Cardiac fibroblast (primary cell): ENCODE results near the gene SCD5.

ENCODE experiments used
- DNase-seq, 2 donors: peaks; one replicate each; pipeline versions ENCODE4 v3.0.0 to v3.0.0-alpha.2; 2010; ENCODE audit warnings: low read depth in 2 of 2
- H3K4me3 ChIP-seq, 2 donors: replicated peaks in 1 of 2; 1 replicate in 1 of 2; 2 replicates in 1 of 2; pipeline ENCODE4 v1.5.1; 2011; ENCODE audit warnings: low read depth in 2 of 2, low read length in 2 of 2, mild to moderate bottlenecking in 2 of 2, moderate library complexity in 1 of 2
- TF ChIP-seq, protein P1 (sequence below): IDR thresholded peaks from one replicate; pipeline ENCODE4 v1.5.1; 2011; ENCODE audit warnings: low read depth, mild to moderate bottlenecking, low read length, inconsistent platforms

The SCD5 gene

DNA sequence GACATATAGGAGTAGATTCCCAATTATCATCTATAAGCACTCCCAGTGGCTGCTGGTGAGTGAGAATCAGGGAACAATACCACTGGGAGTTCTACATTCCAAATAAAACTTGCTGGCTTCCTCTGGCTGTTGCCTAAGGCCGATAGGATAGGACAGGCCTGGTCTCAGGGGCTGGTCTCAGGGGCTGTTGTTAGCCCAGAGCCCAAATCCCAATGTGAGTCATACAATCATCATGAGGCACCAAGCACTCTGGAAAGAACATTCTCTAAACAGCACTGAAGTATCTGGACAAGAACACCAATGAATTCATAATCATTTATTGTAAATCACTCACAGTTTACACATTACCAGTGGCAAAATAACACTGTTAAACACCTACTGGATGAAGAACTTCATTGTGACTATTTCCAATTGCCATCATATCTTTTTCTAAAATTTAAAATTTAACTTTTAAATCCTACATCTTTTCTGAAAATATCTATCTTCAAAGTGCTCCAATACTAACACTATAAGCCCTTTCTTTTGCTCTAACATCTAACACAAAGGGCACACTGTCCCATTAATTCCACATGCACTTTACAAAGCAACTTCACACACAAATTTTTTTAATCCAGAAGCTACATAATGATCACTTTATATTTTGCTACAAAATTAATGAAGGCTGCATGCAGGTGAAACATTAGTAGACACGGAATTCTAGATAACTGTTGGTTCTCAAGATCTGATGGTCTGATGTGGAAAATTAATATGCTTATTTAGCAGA, 169.2 kb downstream of the SCD5 start:
- no peak overlapping the region for H3K4me3 ChIP-seq
- TF ChIP-seq, protein P1, sequence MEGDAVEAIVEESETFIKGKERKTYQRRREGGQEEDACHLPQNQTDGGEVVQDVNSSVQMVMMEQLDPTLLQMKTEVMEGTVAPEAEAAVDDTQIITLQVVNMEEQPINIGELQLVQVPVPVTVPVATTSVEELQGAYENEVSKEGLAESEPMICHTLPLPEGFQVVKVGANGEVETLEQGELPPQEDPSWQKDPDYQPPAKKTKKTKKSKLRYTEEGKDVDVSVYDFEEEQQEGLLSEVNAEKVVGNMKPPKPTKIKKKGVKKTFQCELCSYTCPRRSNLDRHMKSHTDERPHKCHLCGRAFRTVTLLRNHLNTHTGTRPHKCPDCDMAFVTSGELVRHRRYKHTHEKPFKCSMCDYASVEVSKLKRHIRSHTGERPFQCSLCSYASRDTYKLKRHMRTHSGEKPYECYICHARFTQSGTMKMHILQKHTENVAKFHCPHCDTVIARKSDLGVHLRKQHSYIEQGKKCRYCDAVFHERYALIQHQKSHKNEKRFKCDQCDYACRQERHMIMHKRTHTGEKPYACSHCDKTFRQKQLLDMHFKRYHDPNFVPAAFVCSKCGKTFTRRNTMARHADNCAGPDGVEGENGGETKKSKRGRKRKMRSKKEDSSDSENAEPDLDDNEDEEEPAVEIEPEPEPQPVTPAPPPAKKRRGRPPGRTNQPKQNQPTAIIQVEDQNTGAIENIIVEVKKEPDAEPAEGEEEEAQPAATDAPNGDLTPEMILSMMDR: no peak

DNA sequence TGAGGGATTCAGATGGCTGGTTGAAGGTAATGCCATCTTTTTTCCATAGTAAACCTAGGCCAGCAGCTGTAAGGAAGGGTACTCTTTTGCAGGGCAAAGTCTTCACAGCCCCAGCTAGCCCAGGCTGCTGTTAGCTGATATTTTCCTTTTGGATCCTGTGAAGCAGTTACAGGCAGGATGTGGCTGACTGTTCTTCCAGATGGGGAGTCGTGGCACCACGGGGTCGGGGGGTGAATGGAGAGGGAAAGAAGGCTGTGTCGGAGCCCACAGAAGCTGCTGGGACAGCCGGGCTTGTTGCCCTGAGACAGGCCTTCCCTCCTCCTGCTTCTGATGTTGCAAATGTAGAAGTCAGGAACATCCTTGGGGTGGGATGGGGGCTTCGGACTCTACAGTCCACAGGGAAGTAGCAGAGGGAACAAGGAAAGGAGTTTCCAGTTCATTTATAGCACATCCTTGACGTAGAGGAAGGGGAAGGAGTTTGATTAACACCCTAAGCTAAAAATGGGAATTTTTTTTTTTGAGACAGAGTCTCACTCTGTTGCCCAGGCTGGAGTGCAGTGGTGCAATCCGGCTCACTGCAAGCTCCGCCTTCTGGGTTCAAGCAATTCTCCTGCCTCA, 172.2 kb downstream of the SCD5 start:
- TF ChIP-seq, protein P1: no peak
- DNase-seq: no peak
- no peak overlapping the region for H3K4me3 ChIP-seq

More for the DNA sequence above, 169.2 kb downstream of the SCD5 start:
- peak; percentile 45 to 52 for DNase-seq

DNA sequence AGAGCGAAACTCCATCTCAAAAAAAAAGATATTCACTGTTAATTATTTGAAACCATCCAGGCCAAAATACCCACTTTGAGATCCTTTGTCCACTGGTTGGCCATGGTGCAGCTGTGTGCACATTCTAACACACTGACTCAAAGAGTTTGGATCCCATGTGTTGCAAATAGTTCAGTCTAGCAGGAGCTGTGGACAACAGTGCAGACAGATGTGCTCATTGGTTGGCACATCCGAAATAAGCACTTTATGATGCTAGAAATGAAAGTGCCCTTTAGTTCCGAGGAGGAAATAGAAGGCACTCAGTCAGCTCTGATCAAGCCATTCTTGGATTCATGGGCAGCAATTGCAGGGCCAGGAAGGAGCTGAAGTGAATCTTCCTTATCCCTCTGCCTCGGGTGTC, 173.8 kb downstream of the SCD5 start:
- TF ChIP-seq, protein P1: no peak
- H3K4me3 ChIP-seq: no peak overlapping the region
- DNase-seq: no peak

DNA sequence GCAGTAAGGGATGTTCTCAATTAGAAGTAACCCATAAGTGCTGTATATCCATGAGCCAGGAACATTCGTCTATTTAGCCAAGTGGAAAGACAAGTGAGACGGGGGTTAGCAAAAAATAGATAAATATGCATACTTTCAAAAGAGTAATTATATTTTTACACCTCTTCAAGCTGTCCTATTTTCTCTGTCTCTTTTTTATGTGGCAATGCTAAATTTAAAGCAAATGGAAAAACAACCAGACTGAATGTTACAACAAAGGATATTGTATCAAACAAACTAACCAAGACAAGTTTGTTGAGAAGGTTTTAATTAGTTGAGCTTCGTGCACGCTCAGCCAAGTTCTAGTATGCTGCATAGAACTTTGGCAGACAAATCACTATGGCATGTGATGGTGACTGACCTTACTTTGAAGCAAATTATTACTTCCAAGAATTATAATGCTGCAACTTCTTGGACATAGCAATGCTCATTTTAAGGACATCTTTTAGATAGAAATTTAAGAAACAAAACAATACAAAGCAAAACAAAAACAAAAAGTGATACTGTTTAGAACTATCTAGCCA, 175.4 kb downstream of the SCD5 start:
- peak in 1 of 2 donors; percentile 24 for DNase-seq
- TF ChIP-seq, protein P1: no peak
- no peak overlapping the region for H3K4me3 ChIP-seq

DNA sequence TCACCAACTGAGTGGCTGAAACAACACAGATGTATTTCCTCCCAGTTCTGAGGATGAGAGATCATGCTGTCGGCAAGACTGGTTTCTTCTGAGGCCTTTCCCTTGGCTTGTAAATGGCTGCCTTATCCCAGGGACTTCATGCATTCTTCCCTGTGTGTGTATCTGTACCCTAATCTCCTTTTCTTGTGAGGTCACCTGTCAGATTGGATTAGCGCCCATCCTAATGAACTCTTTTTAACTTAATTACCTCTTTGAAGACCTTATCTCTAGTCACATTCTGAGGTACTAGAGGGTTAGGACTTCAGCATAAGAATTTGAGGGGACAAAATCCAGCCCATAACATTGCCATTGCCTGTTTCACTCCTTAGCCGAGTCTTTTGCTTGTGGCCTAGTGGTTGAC, 177.3 kb downstream of the SCD5 start:
- no peak overlapping the region for H3K4me3 ChIP-seq
- DNase-seq: no peak
- TF ChIP-seq, protein P1: no peak

DNA sequence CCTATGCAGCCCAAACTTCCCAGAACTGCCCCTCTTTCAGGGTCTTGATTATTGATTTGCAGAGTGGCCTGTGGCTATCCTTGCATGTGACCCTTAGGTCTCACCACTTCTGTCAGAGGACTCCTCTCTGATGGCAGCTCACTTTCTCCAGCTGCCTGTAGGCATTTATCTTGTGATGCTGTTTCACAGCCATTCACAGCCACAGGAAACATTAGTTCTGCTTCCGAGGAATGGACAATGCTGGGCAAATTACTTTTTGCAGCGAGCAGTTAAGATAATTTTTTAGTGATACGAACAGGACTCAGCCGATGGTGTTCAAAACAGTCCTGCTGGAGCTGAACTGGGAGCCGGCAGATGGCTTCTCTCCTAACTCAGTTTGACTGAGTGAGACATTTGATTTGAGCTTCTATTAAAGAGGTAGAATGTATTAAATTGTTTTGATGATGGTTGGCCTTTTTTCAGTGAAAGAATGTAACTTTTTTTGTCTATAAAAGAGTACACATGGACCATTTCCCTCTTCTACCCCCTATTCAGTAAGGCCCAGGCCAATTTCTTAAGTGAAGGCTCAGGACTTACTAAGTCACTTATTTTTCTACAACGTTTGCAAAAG, 178.4 kb downstream of the SCD5 start:
- no peak for DNase-seq
- TF ChIP-seq, protein P1: no peak
- no peak overlapping the region for H3K4me3 ChIP-seq
